ENCODE data around the gene SHISAL1. TPM values are rescaled to one million over a fixed set of nuclear protein-coding genes. Genes with fewer than 3 reads are reported as not detected.

The SHISAL1 gene
- total RNA-seq, 2 experiments from 2014 or later, result not detected

DNA sequence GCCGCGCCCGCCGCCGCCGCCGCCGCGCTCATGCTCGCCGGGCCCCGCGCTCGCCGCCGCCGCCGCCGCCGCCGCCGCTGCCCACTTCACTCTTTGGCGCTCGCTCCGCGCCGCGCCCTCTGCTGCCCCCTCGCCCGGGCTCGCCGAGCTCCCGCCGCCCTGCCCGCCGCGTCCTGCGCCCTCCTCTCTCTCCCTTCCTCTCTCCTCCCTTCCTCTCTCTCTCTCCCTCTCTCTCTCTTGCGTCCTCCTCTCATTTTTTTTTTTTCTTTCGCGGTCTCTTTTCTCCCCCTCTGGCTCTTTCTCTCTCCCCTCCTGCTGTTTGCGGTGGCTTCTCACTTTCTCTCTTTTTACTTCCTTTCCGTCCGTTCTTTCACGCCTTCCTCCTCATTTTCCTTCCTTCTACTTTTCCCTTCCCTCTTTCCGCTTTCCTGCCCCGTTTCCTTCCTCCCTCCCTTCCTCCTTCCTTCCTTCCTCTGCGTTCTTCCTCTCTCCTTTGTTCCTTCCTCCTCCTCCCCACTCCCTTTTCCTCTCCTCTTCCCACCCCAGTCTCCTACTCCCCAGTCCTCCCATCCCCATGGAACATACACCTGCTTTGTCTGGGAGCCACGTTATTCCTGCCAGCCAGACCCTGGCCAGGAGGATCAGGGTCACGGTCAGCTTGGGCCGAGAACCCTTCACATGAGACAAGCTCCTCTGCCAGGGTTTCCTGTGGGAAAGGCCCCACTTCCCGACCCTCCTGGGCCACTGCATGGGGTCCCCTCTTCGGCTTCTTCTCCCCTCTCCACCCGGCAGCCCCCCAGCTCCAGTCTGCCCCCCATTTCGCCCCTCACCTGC, 19.3 kb upstream of the SHISAL1 start:
- H3K27ac Mint-ChIP-seq, result no peak overlapping the region
- DNase-seq (no peak), ATAC-seq (peak; percentile 12)
- H3K4me1 Mint-ChIP-seq (ENCODE audit: low read depth), result peaks cover 14% of the 10 kb centered on the region
- peaks cover 34% of the 10 kb centered on the region for H3K27me3 Mint-ChIP-seq
- no peaks in the 10 kb centered on the region for H3K36me3 Mint-ChIP-seq (ENCODE audit: low read depth)
- CTCF ChIA-PET, result no interaction called here
- intact Hi-C loops (cut with micrococcal nuclease), result no loop called here
- TF ChIP-seq CTCF (IDR thresholded peaks at IDR 0.05), result no peak
- H3K4me3 Mint-ChIP-seq, result no peak overlapping the region
- H3K9me3 Mint-ChIP-seq, result no peaks in the 10 kb centered on the region
- POLR2A ChIA-PET, result no interaction called here

- no peak overlapping the region for H3K4me3 Mint-ChIP-seq
- no peaks in the 10 kb centered on the region for H3K9me3 Mint-ChIP-seq
- intact Hi-C loops (cut with micrococcal nuclease), result no loop called here
- ATAC-seq (no peak), DNase-seq (no peak)
- H3K4me1 Mint-ChIP-seq (ENCODE audit: low read depth), result peaks cover 20% of the 10 kb centered on the region
- ChIA-PET CTCF (interaction anchor here (1.2 kb wide), 1 partner anchor 338 kb away, joined by 3 read pairs; no protein-coding TSS in a partner anchor), POLR2A (no interaction called here)
- TF ChIP-seq CTCF (IDR thresholded peaks at IDR 0.05), result no peak
- peaks cover 44% of the 10 kb centered on the region for H3K27me3 Mint-ChIP-seq
- no peaks in the 10 kb centered on the region for H3K36me3 Mint-ChIP-seq (ENCODE audit: low read depth)
- no peak overlapping the region for H3K27ac Mint-ChIP-seq
These were observed 18.3 kb upstream of the SHISAL1 start for GRCh38 chr22:44330744-44331660.

GRCh38 chr22:44330188-44330743, 17.5 kb upstream of the SHISAL1 start:
- intact Hi-C loops (cut with micrococcal nuclease), result no loop called here
- POLR2A ChIA-PET, result no interaction called here
- peaks cover 49% of the 10 kb centered on the region for H3K27me3 Mint-ChIP-seq

DNA sequence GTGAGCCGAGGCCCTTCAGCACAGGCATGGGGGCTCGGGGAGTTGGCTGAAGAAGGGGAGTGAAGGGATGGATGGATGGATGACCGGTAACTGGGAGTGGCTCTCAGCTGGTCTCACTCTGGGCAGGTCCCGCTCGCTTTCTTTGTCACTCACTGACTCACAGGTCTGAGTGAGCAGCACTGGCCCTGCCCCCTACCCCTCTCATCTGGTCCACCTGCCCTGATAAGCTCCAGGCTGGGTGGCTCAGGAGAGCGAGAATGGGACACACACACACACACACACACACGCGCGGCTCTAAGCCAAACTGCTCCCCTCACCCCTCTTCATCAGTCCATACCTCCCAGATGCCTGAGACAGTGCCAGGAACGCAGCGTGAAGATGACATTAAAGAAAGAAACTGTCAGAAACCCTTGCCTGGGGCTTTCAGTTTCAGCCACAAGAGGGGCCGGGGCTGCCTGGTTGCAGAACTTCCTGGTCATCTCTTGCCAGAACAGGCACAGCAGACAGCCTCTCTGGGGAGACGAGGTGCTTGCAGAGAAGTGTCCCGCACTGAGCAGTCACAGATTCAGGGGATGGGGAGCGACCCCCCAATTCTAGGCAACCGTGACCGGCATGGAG, 16.5 kb upstream of the SHISAL1 start:
- intact Hi-C loops (cut with micrococcal nuclease), result loop anchor here (10.0 kb wide), 1 partner anchor 144 kb away; the partner anchor contains the start of gene PARVG
- ATAC-seq (peak; percentile 69), DNase-seq (peak; percentile 61)
- no peak for TF ChIP-seq CTCF (IDR thresholded peaks at IDR 0.05)
- H3K27me3 Mint-ChIP-seq, result peaks cover 49% of the 10 kb centered on the region
- POLR2A ChIA-PET, result interaction anchor here (0.6 kb wide), 1 partner anchor 56 kb away, joined by 3 read pairs; no protein-coding TSS in a partner anchor
- H3K4me3 Mint-ChIP-seq, result no peak overlapping the region
- H3K27ac Mint-ChIP-seq, result no peak overlapping the region
- CTCF ChIA-PET, result no interaction called here
- H3K4me1 Mint-ChIP-seq (ENCODE audit: low read depth), result peaks cover 24% of the 10 kb centered on the region
- no peaks in the 10 kb centered on the region for H3K36me3 Mint-ChIP-seq (ENCODE audit: low read depth)
- no peaks in the 10 kb centered on the region for H3K9me3 Mint-ChIP-seq

More at GRCh38 chr22:44330188-44330743, 17.5 kb upstream of the SHISAL1 start:
- Mint-ChIP-seq H3K4me1 (ENCODE audit: low read depth) (peaks cover 24% of the 10 kb centered on the region), H3K9me3 (no peaks in the 10 kb centered on the region), H3K27ac (no peak overlapping the region), H3K36me3 (ENCODE audit: low read depth) (no peaks in the 10 kb centered on the region), H3K4me3 (no peak overlapping the region)
- TF ChIP-seq CTCF (IDR thresholded peaks at IDR 0.05), result no peak
- no peak for ATAC-seq
- no peak for DNase-seq
- CTCF ChIA-PET, result interaction anchor here (1.2 kb wide), 1 partner anchor 337 kb away, joined by 3 read pairs; no protein-coding TSS in a partner anchor

Data from activated CD8-positive, alpha-beta T cell treated with anti-CD3 and anti-CD28 coated beads for 36 hours (primary cell).